GM19238 (cell line): ENCODE data around the gene MAML3.

Experiments
- DNase-seq: peaks from one replicate; pipeline ENCODE4 v3.0.0; 2011; ENCODE audit warnings: low spot score; ENCODE audit not compliant: insufficient read length

Gene MAML3

DNA sequence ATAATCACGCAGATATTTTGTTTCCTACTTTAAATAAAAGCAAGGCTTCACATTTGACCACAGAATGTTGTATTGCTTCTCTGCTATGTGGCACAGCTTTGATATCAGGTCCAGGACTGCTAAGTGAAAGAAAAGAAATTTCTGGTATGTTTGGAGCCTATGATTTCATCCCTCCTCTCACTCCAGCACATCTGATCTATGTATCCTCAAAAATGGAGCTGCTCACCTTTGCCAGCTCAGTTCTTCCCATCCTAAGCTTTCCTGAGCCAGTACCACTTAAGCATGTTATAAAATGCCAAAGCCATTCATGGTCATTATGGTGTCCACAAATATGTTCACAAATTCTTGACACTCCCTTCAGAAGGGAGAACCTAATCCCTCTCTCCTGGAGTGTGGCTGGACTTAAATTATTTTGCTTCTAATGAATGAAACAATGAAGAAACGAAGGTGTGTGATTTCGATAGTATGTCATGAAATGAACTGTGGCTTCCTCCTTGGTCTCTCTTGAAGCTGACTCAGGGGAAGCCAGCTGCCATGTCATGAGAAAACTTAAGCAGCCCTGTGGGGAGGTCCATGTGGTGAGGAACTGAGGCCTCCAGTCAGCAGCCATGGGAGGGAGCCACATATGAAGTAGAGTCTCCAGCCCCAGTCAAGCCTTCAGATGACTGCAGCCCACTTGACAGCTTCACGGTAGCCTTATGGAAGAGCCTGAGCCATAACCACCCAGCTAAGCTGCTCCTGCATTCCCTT lies 280.7 kb downstream of the MAML3 start:
- no peak for DNase-seq

DNA sequence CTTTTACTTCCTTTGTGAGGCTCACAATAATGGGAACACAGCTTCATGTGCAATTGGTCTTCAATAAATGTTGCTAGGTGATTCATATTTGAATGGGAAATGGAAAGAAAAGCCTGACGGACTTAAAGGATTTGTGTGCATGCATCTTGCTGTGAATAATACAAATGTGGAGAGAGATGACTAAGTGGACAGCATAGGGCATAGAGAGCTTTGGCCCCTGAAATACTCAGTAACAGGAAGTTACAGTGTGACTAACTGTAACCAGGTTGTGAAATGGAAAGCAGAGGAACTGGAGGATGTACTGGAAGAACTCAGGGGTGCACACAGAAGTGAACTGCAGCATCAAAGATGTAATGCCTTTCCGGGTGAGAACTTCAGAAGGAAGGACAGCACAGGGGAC lies 281.7 kb downstream of the MAML3 start:
- no peak for DNase-seq

DNA sequence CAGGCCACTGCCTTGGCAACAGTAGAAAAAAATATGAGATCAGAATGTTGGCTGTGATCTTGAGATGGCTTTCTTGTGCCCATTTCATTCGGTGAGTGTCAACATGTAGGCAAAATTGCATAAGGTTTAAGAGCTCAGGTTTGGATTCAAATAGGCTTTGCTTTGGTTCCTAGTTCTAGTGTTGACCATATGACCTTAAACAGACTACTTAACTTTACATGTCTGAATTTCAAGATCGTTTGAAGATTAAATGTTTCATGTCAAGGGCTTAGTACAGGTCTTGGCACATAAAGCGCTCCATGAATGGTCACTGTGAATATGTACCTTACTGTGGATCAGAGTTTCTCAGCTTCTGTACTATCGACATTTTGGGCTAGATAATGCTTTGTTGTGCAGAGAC lies 284.2 kb downstream of the MAML3 start:
- DNase-seq: no peak

DNA sequence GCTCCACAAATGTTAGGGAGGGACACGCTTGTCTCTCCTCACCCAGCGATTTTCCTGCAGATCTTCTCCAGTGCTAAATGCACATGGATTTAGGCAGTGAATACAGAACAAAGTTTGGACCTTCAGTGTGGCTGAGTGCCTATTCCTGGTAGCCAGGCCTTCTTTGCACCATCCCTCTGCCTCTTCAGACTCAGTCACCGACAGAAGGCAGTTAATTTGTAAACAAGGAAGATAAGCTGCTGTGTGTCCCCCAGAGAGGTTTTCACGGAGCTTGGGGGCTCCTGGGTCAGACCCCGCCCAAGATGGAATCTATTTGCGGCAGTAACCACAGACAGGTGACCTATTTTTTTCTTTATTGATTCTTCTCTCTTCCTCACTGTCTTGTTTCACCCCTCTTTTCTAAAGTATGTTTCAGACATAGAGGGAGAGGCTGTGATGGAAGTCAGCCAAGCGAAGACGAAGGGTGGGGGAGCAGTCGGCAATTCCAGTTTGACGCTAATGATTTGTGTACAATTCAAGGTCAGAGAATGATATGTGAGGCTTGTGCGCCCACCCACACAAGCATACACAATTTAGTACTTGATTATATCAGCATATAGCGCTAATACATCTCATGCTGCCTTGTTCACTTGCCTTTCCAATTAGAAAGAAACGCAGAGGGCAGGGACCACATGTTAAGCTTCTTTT lies 287.6 kb downstream of the MAML3 start:
- no peak for DNase-seq

- no peak for DNase-seq
Observed at GRCh38 chr4:139865537-139865936, 288.4 kb downstream of the MAML3 start.

DNA sequence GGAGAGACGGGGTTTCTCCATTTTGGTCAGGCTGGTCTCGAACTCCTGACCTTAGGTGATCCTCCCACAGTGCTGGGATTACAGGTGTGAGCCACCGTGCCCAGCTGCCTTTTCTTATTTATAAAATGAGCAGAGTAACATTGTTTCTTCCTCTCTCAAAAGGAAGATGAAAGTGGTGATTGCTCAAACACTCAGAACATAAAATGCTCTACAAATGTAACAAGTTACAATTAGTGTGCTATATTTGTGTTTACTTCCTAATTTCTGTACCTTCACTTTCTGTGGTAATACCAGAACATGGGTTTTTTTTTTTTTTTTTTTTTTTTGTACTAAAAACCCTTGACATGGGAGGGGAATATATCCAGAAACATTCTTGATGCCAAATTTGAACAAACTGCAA lies 290.5 kb downstream of the MAML3 start:
- DNase-seq: no peak

GRCh38 chr4:139861471-139861870 lies 292.5 kb downstream of the MAML3 start:
- DNase-seq: no peak

DNA sequence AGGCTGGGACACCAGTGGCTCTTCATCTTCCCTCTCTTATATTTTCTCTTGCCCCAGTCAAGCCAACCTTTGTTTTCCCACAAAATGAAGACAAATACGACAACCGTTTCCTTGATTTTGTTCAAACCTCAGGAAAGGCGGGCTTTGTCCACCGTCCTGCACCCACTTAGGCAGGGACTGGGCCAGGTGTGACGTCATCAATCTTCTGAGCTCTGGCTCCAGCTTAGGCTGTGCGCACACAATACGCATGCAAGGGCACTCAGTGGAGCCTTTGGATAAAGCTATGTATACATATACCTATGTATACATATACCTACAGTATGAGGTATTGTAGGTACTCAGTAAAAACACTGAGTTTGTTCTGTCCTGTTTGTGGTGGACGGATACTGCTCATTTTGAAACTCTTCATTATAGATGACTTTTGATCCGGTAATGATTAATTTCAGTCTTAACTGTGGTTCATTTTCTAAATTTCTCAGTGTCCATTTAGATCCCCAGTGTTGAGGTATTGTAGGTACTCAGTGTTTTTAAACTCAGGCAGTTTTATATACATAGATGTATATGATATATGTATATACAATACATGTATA lies 293.5 kb downstream of the MAML3 start:
- DNase-seq: no peak

- no peak for DNase-seq
Observed at GRCh38 chr4:139859876-139860275, 294.1 kb downstream of the MAML3 start.

DNA sequence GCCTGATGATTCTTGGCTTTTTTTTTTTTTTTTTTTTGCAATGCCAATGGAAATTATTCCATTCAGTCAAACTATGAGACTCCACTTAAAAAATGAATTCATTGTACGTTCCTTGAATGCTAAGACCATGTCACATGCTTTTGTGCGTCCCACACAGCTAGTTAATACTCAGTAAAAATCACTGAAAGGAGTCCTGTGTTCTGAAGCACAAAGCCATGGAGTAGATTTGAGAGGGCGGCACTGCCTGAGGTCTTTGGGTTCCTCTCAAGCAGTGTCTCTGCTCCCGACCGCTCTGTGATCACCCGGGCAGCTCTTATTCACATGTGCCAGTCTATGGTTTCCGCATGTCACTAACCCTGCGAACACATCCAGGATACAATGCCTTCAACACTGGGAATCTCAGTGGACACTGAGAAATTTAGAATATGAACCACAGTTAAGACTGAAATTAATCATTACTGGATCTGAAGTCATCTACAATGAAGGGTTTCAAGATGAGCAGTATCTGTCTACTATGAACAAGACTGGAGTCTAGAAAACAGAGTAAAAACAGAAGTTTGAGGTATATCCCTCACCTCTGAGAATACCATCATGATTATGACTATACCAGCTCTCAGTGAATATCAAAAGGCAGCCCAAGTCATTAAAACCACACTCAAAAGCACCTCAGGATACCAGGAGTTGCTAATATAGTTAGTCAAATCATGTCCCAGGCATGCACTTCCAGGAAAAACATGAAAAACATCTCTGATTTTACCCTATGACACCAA lies 295.4 kb downstream of the MAML3 start:
- peak; percentile 6 for DNase-seq

DNA sequence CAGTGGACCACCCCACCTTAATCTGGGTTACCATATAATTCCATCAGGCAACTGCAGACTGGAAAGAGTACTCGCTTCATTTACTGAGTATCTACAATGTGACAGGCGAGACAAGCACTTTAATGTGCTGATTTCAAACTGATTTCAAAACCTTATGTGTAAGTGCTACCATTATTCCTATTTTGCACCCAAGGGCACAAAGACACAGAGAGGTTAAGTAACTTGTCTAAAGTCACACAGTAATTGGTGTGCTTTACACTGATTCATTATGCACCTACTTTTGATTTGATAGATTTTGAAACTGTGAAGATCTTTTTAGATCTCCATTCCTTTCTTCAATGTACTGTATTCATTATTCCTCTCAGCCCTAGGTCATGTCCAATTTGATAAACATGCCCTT lies 296.0 kb downstream of the MAML3 start:
- no peak for DNase-seq

- DNase-seq: no peak
Observed at GRCh38 chr4:139857021-139857420, 297.0 kb downstream of the MAML3 start.

GRCh38 chr4:139854668-139855403 lies 299.1 kb downstream of the MAML3 start:
- DNase-seq: no peak

DNA sequence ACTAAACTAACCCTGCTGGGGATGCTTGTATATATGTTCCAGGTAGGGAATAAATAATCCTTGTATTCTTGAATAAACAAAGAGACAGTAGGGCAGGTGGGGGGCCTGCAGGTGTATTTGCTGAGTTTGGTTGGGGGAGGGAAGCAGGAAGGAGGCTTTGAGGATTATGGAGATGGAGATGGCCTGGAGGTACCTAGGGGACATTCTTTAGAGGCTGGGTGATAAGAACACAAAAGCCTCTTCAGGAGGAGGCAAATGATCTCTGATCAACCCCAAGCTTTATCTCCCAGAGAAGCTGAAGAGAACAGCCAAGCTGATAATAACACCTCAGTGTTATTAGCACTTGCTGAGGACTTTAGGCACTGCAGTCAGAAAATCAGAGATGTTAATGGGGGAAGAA lies 300.7 kb downstream of the MAML3 start:
- no peak for DNase-seq

- no peak for DNase-seq
Observed at GRCh38 chr4:139852612-139853269, 301.2 kb downstream of the MAML3 start.

GRCh38 chr4:139851639-139852038 lies 302.3 kb downstream of the MAML3 start:
- no peak for DNase-seq

DNA sequence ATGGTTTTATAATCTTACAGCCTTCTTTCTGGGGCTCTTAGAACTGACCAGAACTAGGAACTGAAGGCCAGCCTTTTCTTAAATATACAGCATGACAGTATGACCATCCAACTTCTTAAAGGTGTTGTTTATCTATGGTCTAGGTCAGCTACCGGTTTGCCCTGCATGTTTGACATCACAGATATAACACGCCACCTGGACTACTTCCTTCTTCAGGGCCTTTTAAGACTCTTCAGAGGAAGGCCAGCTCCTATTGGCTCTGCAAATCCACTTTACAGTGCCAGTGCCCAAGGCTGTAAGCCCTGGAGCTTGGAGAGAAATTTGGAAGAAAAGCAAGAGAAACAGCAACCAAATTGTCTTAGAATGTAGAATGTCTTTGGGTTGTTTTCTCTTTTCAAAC lies 302.9 kb downstream of the MAML3 start:
- DNase-seq: no peak

- no peak for DNase-seq
Observed at GRCh38 chr4:139849219-139849618, 304.8 kb downstream of the MAML3 start.

GRCh38 chr4:139848028-139848427 lies 306.0 kb downstream of the MAML3 start:
- DNase-seq: no peak

GRCh38 chr4:139847602-139848001 lies 306.4 kb downstream of the MAML3 start:
- no peak for DNase-seq

- DNase-seq: no peak
Observed at GRCh38 chr4:139846766-139847165, 307.2 kb downstream of the MAML3 start.
